ENCODE results near the gene GUCY1A2.
A peak's percentile ranks its signal among the peaks of the same experiment; 100 is the strongest.
"Not testable (repeated sequence)": the region's sequence is repeated elsewhere in the genome, so short reads cannot be mapped to it uniquely, and the experiment has no call there.

GUCY1A2 gene

GRCh38 chr11:106950067-106950491 lies 68.2 kb downstream of the GUCY1A2 start:
- DNase-seq (ENCODE audit: insufficient read length, low spot score) (no peak), FAIRE-seq (no peak)

GRCh38 chr11:106943089-106943488 lies 75.2 kb downstream of the GUCY1A2 start:
- FAIRE-seq = no peak
- no peak for DNase-seq (ENCODE audit: insufficient read length, low spot score)

GRCh38 chr11:106939157-106939556 lies 79.1 kb downstream of the GUCY1A2 start:
- FAIRE-seq = no peak
- DNase-seq (ENCODE audit: insufficient read length, low spot score) = no peak

GRCh38 chr11:106937111-106937510 lies 81.2 kb downstream of the GUCY1A2 start:
- FAIRE-seq = no peak
- no peak for DNase-seq (ENCODE audit: insufficient read length, low spot score)

GRCh38 chr11:106925245-106925644 lies 93.0 kb downstream of the GUCY1A2 start:
- FAIRE-seq = no peak

GRCh38 chr11:106920899-106921509 lies 97.3 kb downstream of the GUCY1A2 start:
- DNase-seq (ENCODE audit: insufficient read length, low spot score) (no peak), FAIRE-seq (no peak)

More at GRCh38 chr11:106925245-106925644, 93.0 kb downstream of the GUCY1A2 start:
- no peak for DNase-seq (ENCODE audit: insufficient read length, low spot score)

GRCh38 chr11:106917973-106918372 lies 100.3 kb downstream of the GUCY1A2 start:
- DNase-seq (ENCODE audit: insufficient read length, low spot score) (peak; percentile 2), FAIRE-seq (no peak)

GRCh38 chr11:106914409-106914808 lies 103.9 kb downstream of the GUCY1A2 start:
- FAIRE-seq = no peak
- DNase-seq (ENCODE audit: insufficient read length, low spot score) = no peak

GRCh38 chr11:106913141-106913540 lies 105.1 kb downstream of the GUCY1A2 start:
- DNase-seq (ENCODE audit: insufficient read length, low spot score) (no peak), FAIRE-seq (no peak)

GRCh38 chr11:106904826-106905225 lies 113.5 kb downstream of the GUCY1A2 start:
- DNase-seq (ENCODE audit: insufficient read length, low spot score) = no peak
- FAIRE-seq = no peak

- no peak for FAIRE-seq
- no peak for DNase-seq (ENCODE audit: insufficient read length, low spot score)
These were observed 128.6 kb downstream of the GUCY1A2 start for GRCh38 chr11:106889718-106890117.

- DNase-seq (ENCODE audit: insufficient read length, low spot score) (no peak), FAIRE-seq (no peak)
These were observed 129.9 kb downstream of the GUCY1A2 start for GRCh38 chr11:106888386-106888785.

GRCh38 chr11:106883693-106884092 lies 134.6 kb downstream of the GUCY1A2 start:
- FAIRE-seq = not testable (repeated sequence)

GRCh38 chr11:106879832-106880546 lies 138.3 kb downstream of the GUCY1A2 start:
- FAIRE-seq (no peak), DNase-seq (ENCODE audit: insufficient read length, low spot score) (no peak)

More at GRCh38 chr11:106883693-106884092, 134.6 kb downstream of the GUCY1A2 start:
- DNase-seq (ENCODE audit: insufficient read length, low spot score) = not testable (repeated sequence)

GRCh38 chr11:106879029-106879428 lies 139.2 kb downstream of the GUCY1A2 start:
- DNase-seq (ENCODE audit: insufficient read length, low spot score) = no peak
- no peak for FAIRE-seq

GRCh38 chr11:106875013-106875412 lies 143.3 kb downstream of the GUCY1A2 start:
- DNase-seq (ENCODE audit: insufficient read length, low spot score) = no peak

GRCh38 chr11:106872246-106872645 lies 146.0 kb downstream of the GUCY1A2 start:
- DNase-seq (ENCODE audit: insufficient read length, low spot score) = no peak
- no peak for FAIRE-seq

More at GRCh38 chr11:106875013-106875412, 143.3 kb downstream of the GUCY1A2 start:
- FAIRE-seq = no peak

GRCh38 chr11:106858200-106858599 lies 160.1 kb downstream of the GUCY1A2 start:
- no peak for DNase-seq (ENCODE audit: insufficient read length, low spot score)
- FAIRE-seq = no peak

GRCh38 chr11:106856566-106856965 lies 161.7 kb downstream of the GUCY1A2 start:
- FAIRE-seq = no peak
- DNase-seq (ENCODE audit: insufficient read length, low spot score) = no peak

- FAIRE-seq (no peak), DNase-seq (ENCODE audit: insufficient read length, low spot score) (no peak)
These were observed 163.8 kb downstream of the GUCY1A2 start for GRCh38 chr11:106854429-106854828.

GRCh38 chr11:106853850-106854401 lies 164.3 kb downstream of the GUCY1A2 start:
- DNase-seq (ENCODE audit: insufficient read length, low spot score) = no peak

GRCh38 chr11:106852779-106853178 lies 165.5 kb downstream of the GUCY1A2 start:
- FAIRE-seq = no peak
- no peak for DNase-seq (ENCODE audit: insufficient read length, low spot score)

More at GRCh38 chr11:106853850-106854401, 164.3 kb downstream of the GUCY1A2 start:
- FAIRE-seq = no peak

Data from HTR-8/SVneo (cell line).